Astrocyte of the cerebellum (primary cell): ENCODE data around the gene HOXA11.

Source experiments
- DNase-seq: peaks from one replicate; pipeline ENCODE4 v3.0.0-alpha.2; 2011; ENCODE audit warnings: low read depth
- H3K4me3 ChIP-seq: 2 replicates; pipeline ENCODE4 v1.5.1; 2011; ENCODE audit warnings: mild to moderate bottlenecking, low read depth, low read length, moderate library complexity
- CTCF ChIP-seq: IDR thresholded peaks from 2 replicates; pipeline ENCODE4 v1.5.1; 2012; ENCODE audit warnings: low read length, low read depth, moderate library complexity, mild to moderate bottlenecking; ENCODE audit errors: missing control alignments
- in situ Hi-C: cut with HindIII; loops from 2 replicates; pipeline ENCODE4 v1.10.0; 2017; ENCODE audit warnings: low sequenced_read_pairs

Gene HOXA11

DNA sequence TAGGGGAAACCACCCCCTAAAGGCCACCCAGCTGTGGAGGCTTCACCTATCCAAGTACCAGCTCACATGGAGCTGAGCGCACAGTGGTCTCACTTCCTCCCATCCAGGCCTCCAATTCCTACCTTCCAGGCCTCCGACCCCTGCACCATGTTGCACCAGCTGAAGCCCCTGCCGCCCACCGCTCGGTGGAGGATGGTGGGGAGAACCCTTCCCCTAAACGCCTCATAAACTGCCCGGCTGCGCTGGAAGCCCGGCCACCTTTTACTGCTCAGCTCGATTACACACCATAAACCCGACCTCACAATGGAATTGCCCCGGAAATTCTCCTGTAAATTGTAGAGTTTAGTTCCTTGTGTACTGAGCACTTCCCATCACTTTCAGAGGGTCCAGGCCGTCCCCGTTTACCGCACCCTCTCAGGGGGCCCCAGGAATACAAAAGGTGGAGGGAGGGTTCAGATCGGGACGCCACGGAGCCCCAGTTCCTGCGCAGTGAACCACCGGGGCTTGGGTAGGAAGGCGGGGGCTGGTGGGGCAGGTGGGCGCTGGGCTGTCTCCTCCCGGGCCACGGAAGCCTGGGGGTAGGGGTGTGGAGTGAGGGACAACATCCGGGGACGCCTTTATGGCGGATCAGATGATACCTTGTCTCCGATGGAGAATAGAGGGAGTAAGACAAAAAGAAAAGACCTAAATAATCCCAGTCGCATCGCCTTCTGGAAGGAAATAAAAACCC, 27.2 kb downstream of the HOXA11 start:
- in situ Hi-C loops = loop anchor here (25.0 kb wide), 1 partner anchor 996 kb away; the partner anchor contains the start of gene NFE2L3
- TF ChIP-seq CTCF = no peak
- no peak overlapping the region for H3K4me3 ChIP-seq
- no peak for DNase-seq

DNA sequence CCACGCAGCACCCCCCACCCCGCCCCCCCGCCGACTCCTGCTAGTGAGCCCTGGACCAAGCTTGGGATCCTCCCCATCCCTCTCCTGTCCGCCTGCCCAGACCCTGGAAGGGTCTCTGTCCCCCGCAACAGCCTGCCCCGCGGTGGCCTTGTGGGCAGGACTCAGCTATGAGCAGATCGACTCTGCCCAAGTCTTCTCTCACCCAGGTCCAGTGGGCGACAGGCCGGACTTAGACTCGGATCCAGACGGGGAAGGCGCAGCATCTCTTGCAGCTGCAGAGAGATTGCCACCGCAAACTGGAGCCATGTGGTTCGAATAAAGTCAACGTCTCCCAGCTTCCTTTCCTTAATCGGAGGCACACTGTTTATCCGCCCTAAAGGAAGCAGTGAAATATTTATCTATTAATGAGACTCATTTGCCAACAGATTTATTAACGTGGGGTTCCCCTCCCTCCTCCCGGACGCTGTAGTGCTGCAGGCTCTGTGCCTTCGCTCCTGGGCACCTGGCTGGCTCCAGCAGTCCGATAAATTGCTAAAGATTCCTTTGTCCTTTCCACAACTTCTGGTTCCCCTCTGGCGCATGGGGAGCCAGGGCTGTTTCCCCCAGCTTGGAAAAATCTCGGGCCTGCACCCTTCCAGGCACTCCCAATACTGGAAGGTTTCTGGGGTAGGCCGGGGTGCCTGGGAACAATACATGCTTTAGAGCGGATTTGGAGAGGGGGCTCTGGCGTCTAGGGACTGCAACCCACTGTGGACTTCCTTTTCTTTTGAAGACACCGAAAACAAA, 27.9 kb downstream of the HOXA11 start:
- no peak overlapping the region for H3K4me3 ChIP-seq
- in situ Hi-C loops = loop anchor here (25.0 kb wide), 1 partner anchor 995 kb away; the partner anchor contains the start of gene NFE2L3
- DNase-seq = no peak

DNA sequence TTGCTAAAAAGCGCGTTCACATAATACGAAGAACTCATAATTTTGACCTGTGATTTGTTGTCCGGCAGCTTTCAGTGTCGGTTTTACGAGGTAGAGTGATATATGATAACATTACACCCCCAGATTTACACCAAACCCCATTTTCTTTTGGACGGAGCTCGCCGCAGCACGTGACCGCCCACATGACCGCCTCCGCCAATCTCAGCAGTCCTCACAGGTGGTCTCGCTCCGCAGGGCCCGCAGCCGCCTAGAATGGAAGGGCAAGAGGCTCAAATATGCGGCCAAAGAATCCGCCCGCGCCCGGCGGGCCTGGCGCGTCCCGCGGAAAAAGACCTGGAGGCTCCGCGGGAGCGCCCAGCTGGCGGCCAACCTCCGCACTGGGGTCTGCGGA, 28.5 kb downstream of the HOXA11 start, which contains the start of gene HOXA7:
HOXA7 (minus strand) TSS at position 168 of the 391 bp plus-strand sequence; CDS start at position 38, 130 bp downstream.
- no peak for TF ChIP-seq CTCF
- in situ Hi-C loops = loop anchor here (25.0 kb wide), 1 partner anchor 994 kb away; the partner anchor contains the start of gene NFE2L3
- DNase-seq = no peak
- H3K4me3 ChIP-seq = no peak within 1 kb of the TSS

More for the DNA sequence above, 27.9 kb downstream of the HOXA11 start:
- TF ChIP-seq CTCF = no peak

DNA sequence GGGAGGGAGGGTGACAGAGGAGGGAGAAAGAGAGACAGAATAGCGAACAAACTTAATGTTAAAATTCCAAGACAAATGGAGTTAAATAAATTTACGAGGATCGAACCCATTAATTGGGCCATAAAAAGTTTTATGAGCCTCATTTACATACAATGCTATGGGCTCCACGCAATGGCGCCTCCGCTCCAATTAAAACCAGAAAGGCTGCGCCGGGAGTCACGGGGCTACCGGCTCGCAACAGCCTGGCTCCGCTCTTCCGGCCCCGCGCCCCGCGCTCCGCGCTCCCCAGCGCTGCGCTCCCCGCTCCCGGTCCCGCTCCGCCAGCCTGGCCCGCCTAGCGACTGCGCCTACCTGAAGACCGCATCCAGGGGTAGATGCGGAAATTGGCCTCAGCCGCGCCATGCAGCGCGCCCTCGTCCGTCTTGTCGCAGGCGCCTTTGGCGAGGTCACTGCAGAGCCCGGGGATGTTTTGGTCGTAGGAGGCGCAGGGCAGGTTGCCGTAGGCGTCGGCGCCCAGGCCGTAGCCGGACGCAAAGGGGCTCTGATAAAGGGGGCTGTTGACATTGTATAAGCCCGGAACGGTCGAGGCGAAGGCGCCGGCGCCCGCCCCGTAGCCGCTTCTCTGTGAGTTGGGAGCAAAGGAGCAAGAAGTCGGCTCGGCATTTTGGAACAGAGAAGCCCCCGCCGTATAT, 29.1 kb downstream of the HOXA11 start:
- DNase-seq = no peak
- no peak overlapping the region for H3K4me3 ChIP-seq
- TF ChIP-seq CTCF = no peak
- in situ Hi-C loops = loop anchor here (25.0 kb wide), 1 partner anchor 994 kb away; the partner anchor contains the start of gene NFE2L3

- DNase-seq = no peak
- TF ChIP-seq CTCF = no peak
- in situ Hi-C loops = loop anchor here (25.0 kb wide), 1 partner anchor 993 kb away; the partner anchor contains the start of gene NFE2L3
- H3K4me3 ChIP-seq = no peak overlapping the region
These were observed 29.9 kb downstream of the HOXA11 start for GRCh38 chr7:27154901-27155815.
